Hepatocyte (in vitro differentiated cells): Measurements from ENCODE around the gene INSIG1.

Experiments
- EZH2 ChIP-seq: fragments of 200-600 bp; sonication (generic); IDR thresholded peaks from 2 replicates; pipeline ENCODE4 v1.6.1; 2016; ENCODE audit warnings: antibody characterized with exemption, mild to moderate bottlenecking, borderline replicate concordance
- EZH2phosphoT487 ChIP-seq: fragments of 200-600 bp; sonication (generic); IDR thresholded peaks from one replicate; pipeline ENCODE4 v1.6.1; 2018; ENCODE audit warnings: antibody characterized with exemption, mild to moderate bottlenecking, low read depth, moderate library complexity; ENCODE audit not compliant: unreplicated experiment, severe bottlenecking
- TF ChIP-seq, protein P1 (sequence below): fragments of 200-600 bp; sonication (generic); IDR thresholded peaks from 2 replicates; pipeline ENCODE4 v1.5.1; 2016; ENCODE audit warnings: antibody characterized with exemption, mild to moderate bottlenecking; ENCODE audit not compliant: poor library complexity

DNA sequence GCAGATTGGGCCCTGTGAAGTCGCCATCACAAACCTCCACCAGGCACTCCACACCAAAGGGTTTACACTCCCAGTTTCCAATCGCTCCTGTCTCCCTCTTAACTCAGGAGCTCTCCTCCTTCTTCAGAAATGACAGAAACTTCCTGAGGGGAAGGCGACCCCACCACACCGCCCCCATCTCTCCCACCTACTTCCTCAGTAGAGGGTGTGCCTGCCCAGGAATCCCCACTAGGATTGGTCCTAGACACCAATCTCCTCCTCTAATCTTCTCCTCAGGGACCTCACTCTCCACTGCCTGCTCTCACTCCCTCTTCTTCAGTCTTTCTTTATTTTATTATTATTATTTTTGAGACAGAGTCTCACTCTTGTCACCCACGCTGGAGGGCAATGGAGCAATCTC is 5.9 kb upstream of the INSIG1 start:
- TF ChIP-seq, protein P1, sequence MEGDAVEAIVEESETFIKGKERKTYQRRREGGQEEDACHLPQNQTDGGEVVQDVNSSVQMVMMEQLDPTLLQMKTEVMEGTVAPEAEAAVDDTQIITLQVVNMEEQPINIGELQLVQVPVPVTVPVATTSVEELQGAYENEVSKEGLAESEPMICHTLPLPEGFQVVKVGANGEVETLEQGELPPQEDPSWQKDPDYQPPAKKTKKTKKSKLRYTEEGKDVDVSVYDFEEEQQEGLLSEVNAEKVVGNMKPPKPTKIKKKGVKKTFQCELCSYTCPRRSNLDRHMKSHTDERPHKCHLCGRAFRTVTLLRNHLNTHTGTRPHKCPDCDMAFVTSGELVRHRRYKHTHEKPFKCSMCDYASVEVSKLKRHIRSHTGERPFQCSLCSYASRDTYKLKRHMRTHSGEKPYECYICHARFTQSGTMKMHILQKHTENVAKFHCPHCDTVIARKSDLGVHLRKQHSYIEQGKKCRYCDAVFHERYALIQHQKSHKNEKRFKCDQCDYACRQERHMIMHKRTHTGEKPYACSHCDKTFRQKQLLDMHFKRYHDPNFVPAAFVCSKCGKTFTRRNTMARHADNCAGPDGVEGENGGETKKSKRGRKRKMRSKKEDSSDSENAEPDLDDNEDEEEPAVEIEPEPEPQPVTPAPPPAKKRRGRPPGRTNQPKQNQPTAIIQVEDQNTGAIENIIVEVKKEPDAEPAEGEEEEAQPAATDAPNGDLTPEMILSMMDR: no peak
- TF ChIP-seq EZH2phosphoT487: no peak
- no peak for TF ChIP-seq EZH2
